HG02678 (cell line): ENCODE data around the gene BDNF.

Experiments
- ATAC-seq: cut with Tn5 transposase; IDR thresholded peaks from one replicate; pipeline ENCODE4 v1.9.1; 2021; ENCODE audit warnings: mild to moderate bottlenecking, moderate library complexity; ENCODE audit not compliant: unreplicated experiment

BDNF gene

GRCh38 chr11:27605422-27605821, 94.8 kb downstream of the BDNF start:
- ATAC-seq: no peak
